Breast epithelium (tissue), 3 donors: ENCODE measurements around the gene DLX4.

Experiments
- POLR2A ChIP-seq: fragments of 450-650 bp; IDR thresholded peaks from one replicate; pipeline ENCODE4 v1.6.1; 2016; ENCODE audit warnings: antibody characterized with exemption, mild to moderate bottlenecking, moderate library complexity
- POLR2AphosphoS5 ChIP-seq, 3 donors: sonication (generic); formaldehyde crosslinking; IDR thresholded peaks; one replicate each; pipeline ENCODE4 v1.6.1; 2017; ENCODE audit warnings: antibody characterized with exemption in 3 of 3
- TF ChIP-seq, protein P1 (sequence below), 3 donors: fragments of 450-650 bp; IDR thresholded peaks; one replicate each; pipeline ENCODE4 v1.5.1; 2016 to 2017; ENCODE audit warnings: antibody characterized with exemption in 3 of 3, mild to moderate bottlenecking in 3 of 3, moderate library complexity in 3 of 3

DNA sequence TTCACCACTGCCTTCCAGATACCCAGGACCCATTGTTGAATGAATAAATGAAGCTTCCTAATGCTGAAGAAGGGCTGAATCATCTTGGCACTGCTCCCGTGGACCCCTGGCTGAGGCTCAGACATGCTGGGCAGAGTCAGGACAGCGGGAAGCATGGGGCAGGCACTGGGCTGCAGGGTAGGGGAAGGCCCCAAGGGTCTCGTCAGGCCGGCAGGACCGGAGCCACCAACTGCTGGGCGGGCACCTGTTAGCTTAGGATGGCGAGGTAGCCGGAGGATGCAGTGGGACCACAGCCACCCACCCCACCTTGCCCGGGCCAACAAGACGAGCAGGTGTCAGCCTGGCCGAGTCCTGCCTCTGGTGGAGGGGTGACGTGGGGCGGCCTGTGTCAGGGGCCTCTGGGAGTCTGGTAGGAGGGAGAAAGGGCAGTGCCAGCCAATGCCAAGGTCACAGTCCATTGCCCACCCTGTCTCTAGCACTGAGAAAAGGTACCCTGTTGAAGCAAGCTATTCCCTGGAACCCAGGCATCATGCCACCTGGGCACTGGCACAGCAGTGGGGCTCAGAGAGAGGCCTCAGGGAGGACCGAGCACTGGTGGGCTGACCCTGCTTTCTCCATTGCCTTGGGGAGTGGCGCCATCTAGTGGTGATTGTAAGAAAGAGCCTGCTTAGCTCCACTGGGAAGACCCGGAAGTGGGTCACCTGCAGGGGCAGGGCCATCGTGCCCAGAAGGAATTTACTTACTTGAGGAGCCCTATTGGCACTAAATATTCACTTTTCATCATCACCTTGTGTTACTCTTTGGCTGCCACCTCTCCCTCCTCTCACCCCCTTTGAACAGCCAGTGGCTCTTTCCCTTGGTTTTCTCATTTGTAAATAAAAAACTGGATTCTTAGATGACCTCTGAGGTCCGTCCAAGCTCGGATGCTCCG lies 29.0 kb downstream of the DLX4 start:
- TF ChIP-seq, protein P1, sequence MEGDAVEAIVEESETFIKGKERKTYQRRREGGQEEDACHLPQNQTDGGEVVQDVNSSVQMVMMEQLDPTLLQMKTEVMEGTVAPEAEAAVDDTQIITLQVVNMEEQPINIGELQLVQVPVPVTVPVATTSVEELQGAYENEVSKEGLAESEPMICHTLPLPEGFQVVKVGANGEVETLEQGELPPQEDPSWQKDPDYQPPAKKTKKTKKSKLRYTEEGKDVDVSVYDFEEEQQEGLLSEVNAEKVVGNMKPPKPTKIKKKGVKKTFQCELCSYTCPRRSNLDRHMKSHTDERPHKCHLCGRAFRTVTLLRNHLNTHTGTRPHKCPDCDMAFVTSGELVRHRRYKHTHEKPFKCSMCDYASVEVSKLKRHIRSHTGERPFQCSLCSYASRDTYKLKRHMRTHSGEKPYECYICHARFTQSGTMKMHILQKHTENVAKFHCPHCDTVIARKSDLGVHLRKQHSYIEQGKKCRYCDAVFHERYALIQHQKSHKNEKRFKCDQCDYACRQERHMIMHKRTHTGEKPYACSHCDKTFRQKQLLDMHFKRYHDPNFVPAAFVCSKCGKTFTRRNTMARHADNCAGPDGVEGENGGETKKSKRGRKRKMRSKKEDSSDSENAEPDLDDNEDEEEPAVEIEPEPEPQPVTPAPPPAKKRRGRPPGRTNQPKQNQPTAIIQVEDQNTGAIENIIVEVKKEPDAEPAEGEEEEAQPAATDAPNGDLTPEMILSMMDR (IDR thresholded peaks at IDR 0.05), result peak; percentile 75 to 95 (median 95)
- TF ChIP-seq POLR2A (no peak), POLR2AphosphoS5 (IDR thresholded peaks at IDR 0.05) (no peak)
